GM13977 (cell line): ENCODE results near the gene C14orf93.
A peak's percentile ranks its signal among the peaks of the same experiment; 100 is the strongest.

Experiments
- DNase-seq: peaks from one replicate; pipeline ENCODE4 v3.0.0; 2012; ENCODE audit warnings: low spot score
- CTCF ChIP-seq: IDR thresholded peaks from 2 replicates; pipeline ENCODE4 v1.5.1; 2012; ENCODE audit warnings: mild to moderate bottlenecking, control low read depth; ENCODE audit not compliant: insufficient read depth; ENCODE audit errors: extremely low read depth, missing control alignments
- in situ Hi-C: fragments of 300-500 bp; cut with MboI; formaldehyde crosslinking; loops from one replicate; pipeline ENCODE4 v1.12.0; 2022; ENCODE audit warnings: low sequenced_read_pairs, low pct_unique_long_range_greater_than_20kb, mixed read lengths, inconsistent platforms; ENCODE audit not compliant: unreplicated experiment

The C14orf93 gene

GRCh38 chr14:22977684-22978486, 32.1 kb downstream of the C14orf93 start:
- in situ Hi-C loops, result loop anchor here (10.0 kb wide), 1 partner anchor 77 kb away; the partner anchor contains the start of gene CDH24
- TF ChIP-seq CTCF, result no peak
- DNase-seq, result no peak

GRCh38 chr14:22977434-22977683, 32.6 kb downstream of the C14orf93 start:
- no peak for DNase-seq
- no peak for TF ChIP-seq CTCF
- in situ Hi-C loops, result loop anchor here (10.0 kb wide), 1 partner anchor 77 kb away; the partner anchor contains the start of gene CDH24

DNA sequence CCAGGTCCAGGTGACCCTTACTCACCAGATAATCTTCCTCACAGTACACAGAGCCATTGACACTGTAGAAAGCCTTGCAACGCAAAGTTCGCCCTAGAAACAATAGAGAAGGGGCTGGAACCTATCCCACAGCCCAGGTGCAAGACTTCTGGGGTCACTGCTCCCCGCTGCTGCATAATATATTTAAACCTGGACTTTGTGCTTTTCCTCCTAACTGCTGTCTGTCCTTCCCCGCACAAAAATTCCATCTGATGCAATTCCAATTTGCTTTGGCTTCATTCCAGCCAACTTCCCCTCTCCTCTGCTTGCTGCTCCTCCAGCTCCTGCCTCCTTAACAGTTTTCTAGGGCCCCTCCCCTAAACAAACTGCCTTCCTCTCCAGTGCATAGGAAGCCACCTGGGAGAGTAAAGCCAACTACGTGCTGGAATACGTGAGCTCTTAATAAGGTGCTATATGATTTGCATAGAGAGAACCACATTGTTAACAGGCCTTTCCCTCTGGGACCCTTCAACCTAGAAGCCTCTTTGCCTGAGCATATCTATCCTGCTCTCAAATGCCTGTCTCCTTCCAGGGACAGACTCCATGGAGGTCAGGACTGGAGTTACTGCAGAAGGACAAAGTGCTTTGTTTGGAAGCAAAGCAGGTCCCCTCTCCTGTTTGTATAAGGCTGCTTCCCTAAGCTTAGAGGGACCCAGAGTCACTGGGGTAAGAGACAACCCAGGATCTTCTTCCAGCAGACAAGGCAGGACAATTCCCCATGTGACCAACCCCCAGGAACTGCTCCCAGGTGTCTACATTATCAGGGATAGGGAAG, 33.1 kb downstream of the C14orf93 start:
- DNase-seq, result no peak
- no peak for TF ChIP-seq CTCF
- in situ Hi-C loops, result loop anchor here (10.0 kb wide), 1 partner anchor 78 kb away; the partner anchor contains the start of gene CDH24

DNA sequence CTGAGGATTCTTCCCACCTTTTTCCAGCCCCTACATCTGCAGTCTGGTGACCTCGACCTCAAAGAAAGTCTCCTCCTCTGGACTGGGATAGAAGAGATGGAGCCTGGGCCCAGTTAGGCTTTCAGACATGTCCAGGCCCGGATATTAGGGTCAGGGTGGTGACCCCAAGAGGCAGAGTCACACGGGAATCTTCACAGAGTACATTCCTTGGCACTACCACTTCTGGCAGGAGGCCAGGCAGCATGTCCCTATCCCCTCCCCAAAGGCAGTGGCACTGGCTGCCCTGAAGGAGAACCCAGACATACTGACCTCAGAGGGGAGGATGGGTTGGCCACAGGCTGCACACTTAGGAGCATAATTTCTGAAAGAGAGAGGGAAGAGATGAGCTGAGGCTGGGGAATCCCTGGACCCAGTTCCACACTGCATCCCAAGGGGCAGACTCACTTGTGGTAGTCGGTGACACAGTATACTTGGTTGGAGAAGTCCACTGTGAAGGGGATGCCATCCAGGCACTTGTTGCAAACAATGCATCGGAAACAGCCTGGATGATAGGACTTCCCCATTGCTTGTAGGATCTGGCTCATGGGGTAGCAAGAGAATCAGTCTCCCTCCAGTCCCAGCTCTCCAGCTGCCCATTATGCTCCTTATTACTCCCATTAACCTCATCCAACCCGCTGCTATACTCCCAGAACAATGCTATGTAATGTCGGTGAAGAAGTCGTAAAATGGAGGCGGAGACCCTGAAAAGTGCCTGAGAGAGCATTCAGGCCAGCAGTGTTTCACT, 35.2 kb downstream of the C14orf93 start:
- TF ChIP-seq CTCF, result no peak
- in situ Hi-C loops, result loop anchor here (10.0 kb wide), 1 partner anchor 80 kb away; the partner anchor contains the start of gene CDH24
- DNase-seq, result no peak

- in situ Hi-C loops, result loop anchor here (10.0 kb wide), 1 partner anchor 81 kb away; the partner anchor contains the start of gene CDH24
- peak; percentile 77 for TF ChIP-seq CTCF
- peak; percentile 70 for DNase-seq
These were observed 36.5 kb downstream of the C14orf93 start for GRCh38 chr14:22973217-22974032.
